Stimulated activated CD8-positive, alpha-beta memory T cell treated with anti-CD3 and anti-CD28 coated beads, Interleukin-15, amount 100 ng/mL, for 1 hour (primary cell): Measurements from ENCODE around the gene FAM151A.

Source experiments
- DNase-seq: peaks from one replicate; pipeline ENCODE4 v3.0.0-alpha.2; 2020; ENCODE audit warnings: low read depth

Gene FAM151A

GRCh38 chr1:54604051-54604450 lies 19.3 kb downstream of the FAM151A start:
- DNase-seq = no peak

- no peak for DNase-seq
Observed at GRCh38 chr1:54603241-54603640, 20.1 kb downstream of the FAM151A start.

- DNase-seq = no peak
Observed at GRCh38 chr1:54602554-54602953, 20.8 kb downstream of the FAM151A start.

GRCh38 chr1:54601730-54602129 lies 21.6 kb downstream of the FAM151A start:
- DNase-seq = no peak

GRCh38 chr1:54600947-54601721 lies 22.2 kb downstream of the FAM151A start:
- no peak for DNase-seq

GRCh38 chr1:54599211-54599823 lies 24.0 kb downstream of the FAM151A start:
- no peak for DNase-seq

GRCh38 chr1:54597455-54598030 lies 25.8 kb downstream of the FAM151A start:
- DNase-seq = no peak

- DNase-seq = no peak
Observed at GRCh38 chr1:54596756-54597155, 26.6 kb downstream of the FAM151A start.

GRCh38 chr1:54595956-54596498 lies 27.3 kb downstream of the FAM151A start:
- DNase-seq = no peak

- DNase-seq = no peak
Observed at GRCh38 chr1:54594463-54594862, 28.9 kb downstream of the FAM151A start.

- DNase-seq = no peak
Observed at GRCh38 chr1:54593571-54594160, 29.7 kb downstream of the FAM151A start.

- no peak for DNase-seq
Observed at GRCh38 chr1:54591127-54591756, 32.1 kb downstream of the FAM151A start.

- no peak for DNase-seq
Observed at GRCh38 chr1:54588377-54588776, 34.9 kb downstream of the FAM151A start.

GRCh38 chr1:54585181-54586066 lies 37.9 kb downstream of the FAM151A start:
- DNase-seq = no peak

- DNase-seq = no peak
Observed at GRCh38 chr1:54584575-54584974, 38.8 kb downstream of the FAM151A start.

- DNase-seq = no peak
Observed at GRCh38 chr1:54583871-54584270, 39.5 kb downstream of the FAM151A start.

- DNase-seq = no peak
Observed at GRCh38 chr1:54583307-54583686, 40.0 kb downstream of the FAM151A start.

- no peak for DNase-seq
Observed at GRCh38 chr1:54582566-54583306, 40.6 kb downstream of the FAM151A start.

- no peak for DNase-seq
Observed at GRCh38 chr1:54581621-54582035, 41.7 kb downstream of the FAM151A start.

GRCh38 chr1:54580856-54581550 lies 42.3 kb downstream of the FAM151A start:
- DNase-seq = no peak
